ENCODE data around the gene SLC9C1.
A peak's percentile ranks its signal among the peaks of the same experiment; 100 is the strongest.

SLC9C1 gene

GRCh38 chr3:112104774-112105173 lies 189.2 kb downstream of the SLC9C1 start:
- DNase-seq = no peak

DNA sequence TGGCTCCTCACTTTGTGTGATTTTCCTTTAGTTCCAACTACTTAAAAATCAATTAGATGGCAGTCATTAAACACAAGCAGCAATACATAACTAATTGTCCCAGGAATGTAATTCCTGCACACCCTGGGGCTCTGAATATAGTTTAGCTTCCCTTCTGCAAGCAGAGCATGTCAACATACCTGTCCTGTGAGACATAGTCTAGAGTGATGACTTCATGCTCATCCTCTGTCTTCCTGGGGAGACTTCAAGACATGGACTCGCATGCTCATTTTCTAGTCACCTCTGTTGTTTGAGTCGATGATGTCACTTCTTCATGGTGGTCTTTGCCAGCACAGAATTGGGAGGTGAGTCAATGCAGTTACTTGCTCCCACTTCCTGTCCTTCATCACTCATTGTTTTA lies 192.1 kb downstream of the SLC9C1 start:
- no peak for DNase-seq

GRCh38 chr3:112097378-112097777 lies 196.6 kb downstream of the SLC9C1 start:
- DNase-seq = peak; percentile 56

GRCh38 chr3:112096176-112096575 lies 197.8 kb downstream of the SLC9C1 start:
- no peak for DNase-seq

- DNase-seq = no peak
These were observed 198.3 kb downstream of the SLC9C1 start for GRCh38 chr3:112095731-112096130.

DNA sequence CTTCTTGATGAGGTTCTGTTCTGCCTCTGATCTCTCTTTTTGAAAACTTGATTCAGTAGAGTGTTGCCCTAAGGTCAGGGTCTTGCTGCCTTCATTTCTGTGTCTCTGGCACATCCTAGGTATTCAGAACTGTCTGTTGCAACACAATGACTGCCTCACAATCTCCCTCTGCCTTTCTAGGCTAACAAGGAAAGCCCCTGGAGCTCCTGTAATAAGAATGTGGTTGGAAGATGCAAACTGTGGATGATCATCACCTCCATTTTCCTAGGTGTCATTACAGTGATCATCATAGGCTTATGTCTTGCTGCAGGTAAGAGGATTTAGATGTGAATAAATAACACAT lies 200.9 kb downstream of the SLC9C1 start:
- no peak for DNase-seq

GRCh38 chr3:112092496-112093179 lies 201.4 kb downstream of the SLC9C1 start:
- DNase-seq = no peak

DNA sequence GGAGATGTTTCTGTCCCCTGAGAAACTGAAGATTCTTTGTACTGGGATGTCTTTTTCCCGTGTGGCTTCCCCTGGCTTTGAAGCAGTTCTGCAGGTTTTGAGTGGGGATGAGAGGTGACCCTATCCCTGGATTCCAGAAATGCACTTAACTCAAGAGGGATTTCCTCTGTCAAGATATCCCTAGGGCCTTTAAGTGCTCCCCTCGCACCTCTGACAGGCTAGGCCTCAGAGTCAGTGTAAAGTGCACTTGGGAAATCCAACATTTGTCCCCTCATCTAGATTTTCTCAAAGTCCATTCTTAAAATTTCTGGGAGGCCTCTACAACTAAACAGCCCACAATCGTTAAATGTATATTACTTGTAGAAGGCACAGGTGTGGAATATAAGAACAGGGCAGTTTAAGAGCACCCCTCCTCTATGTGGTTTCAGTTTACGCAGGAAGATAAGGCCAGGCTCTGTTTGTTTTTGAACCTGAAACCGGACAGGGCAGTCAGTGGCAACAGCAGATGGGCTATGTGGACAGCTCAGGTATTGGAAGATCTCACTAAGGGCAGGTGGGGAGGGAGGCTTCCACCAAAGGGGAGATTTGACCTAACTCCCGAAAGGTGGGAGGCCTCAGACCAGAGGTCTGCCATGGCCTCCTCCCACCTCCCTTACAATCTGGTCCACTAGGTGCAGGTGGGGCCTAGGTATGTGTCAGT lies 203.0 kb downstream of the SLC9C1 start:
- DNase-seq = no peak

Data from NCI-H1105 (cell line).